ENCODE results near the gene FBXO34.

FBXO34 gene

DNA sequence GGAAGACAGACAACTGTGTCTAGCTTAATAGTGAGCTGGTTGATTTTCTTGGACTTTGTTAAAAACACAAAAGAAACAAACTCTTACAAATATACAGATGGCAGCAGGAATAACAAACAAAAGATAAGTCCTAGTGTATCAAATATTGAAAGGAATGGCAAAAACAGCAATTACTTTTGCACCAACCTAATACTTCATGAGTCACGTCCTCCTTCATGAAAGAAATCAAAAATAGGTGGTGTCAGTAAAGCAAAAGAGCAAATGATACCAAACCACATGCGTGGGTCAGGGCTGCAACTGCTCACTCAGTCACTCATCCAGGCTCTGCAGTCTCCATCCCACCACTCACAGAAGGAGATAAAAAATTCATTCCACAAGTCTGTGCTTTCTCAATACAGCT lies 128.6 kb downstream of the FBXO34 start:
- Histone ChIP-seq H3K4me3 (ENCODE audit: low read length) (no peak overlapping the region), H3K36me3 (ENCODE audit: control insufficient read depth, insufficient read depth, low read length) (no peaks in the 10 kb centered on the region), H3K9ac (ENCODE audit: low read length) (no peak overlapping the region), H3K27me3 (ENCODE audit: control insufficient read depth, insufficient read depth, low read length) (no peaks in the 10 kb centered on the region), H3K4me1 (ENCODE audit: control insufficient read depth, insufficient read depth, low read length) (peaks cover 14% of the 10 kb centered on the region), H3K9me3 (ENCODE audit: control insufficient read depth, low read length) (no peaks in the 10 kb centered on the region)

DNA sequence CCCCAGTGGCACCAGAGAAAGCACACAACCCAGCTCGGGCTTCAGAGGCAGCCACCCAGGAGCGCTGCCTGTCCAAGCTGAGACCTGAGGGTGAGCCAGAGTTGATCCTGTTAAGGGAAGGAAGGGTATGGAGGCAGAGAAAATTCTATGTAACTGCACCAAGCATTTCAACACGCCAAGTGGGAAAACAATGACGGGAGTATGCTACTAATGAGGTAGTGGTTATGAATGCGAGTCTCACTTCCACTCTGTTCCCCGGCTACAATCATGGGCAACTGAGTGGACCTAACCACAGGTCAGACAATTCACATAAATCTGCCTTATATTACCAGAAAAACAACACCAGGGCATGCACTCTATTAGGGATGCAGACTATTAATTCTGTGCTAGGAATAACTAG lies 130.5 kb downstream of the FBXO34 start:
- no peaks in the 10 kb centered on the region for H3K9me3 ChIP-seq (ENCODE audit: control insufficient read depth, low read length)
- no peak overlapping the region for H3K4me3 ChIP-seq (ENCODE audit: low read length)
- peaks cover 14% of the 10 kb centered on the region for H3K4me1 ChIP-seq (ENCODE audit: control insufficient read depth, insufficient read depth, low read length)
- H3K27me3 ChIP-seq (ENCODE audit: control insufficient read depth, insufficient read depth, low read length): no peaks in the 10 kb centered on the region
- no peaks in the 10 kb centered on the region for H3K36me3 ChIP-seq (ENCODE audit: control insufficient read depth, insufficient read depth, low read length)
- no peak overlapping the region for H3K9ac ChIP-seq (ENCODE audit: low read length)

Data from mucosa of stomach (tissue), 1 donor.